ENCODE measurements around the gene LRRC8E.

Gene LRRC8E

DNA sequence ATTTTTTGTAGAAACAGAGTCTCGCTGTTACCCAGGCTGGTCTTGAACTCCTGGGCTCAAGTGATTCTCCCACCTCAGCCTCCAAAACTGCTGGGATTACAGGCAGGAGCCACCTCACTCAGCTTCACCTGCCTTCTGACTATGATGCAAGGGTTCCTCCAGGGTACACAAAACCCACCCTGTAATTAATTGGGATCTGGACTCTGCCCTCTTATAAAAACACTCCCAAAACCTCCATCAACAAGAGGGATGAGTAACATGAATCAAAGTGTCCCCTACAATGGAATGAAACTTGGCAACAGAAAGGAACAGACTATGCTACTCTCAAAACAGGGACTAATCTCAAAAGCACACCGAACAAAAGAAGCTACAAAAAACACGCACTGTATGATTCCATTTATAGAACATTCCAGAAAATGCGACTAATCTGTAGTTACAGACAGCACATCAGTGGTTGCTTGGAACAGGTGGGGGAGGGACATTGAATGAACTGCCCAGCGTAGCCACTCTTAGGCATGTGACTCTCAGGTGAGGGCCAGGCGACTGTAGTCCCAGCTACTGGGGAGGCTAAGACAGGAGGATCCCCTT is 11.0 kb upstream of the LRRC8E start:
- no peaks in the 10 kb centered on the region for H3K79me1 ChIP-seq (replicated peaks; ENCODE audit: low read length, poor library complexity, severe bottlenecking)
- no peak overlapping the region for H3K23ac ChIP-seq (ENCODE audit: low read length in 2 of 2)
- H2BK120ac ChIP-seq (ENCODE audit: low read depth, low read length) = no peak overlapping the region
- H2BK15ac ChIP-seq (ENCODE audit: low read depth, poor library complexity, severe bottlenecking) = no peak overlapping the region
- H3K18ac ChIP-seq (ENCODE audit: low read depth in 1 of 2, low read length in 2 of 2) = no peak overlapping the region
- H2AK5ac ChIP-seq (ENCODE audit: low read length, severe bottlenecking) = no peak overlapping the region
- H2BK12ac ChIP-seq (ENCODE audit: low read length in 2 of 2) = no peak overlapping the region
- no peak for DNase-seq
- no peak overlapping the region for H3K27ac ChIP-seq (ENCODE audit: low read length, poor library complexity, severe bottlenecking)
- no peak overlapping the region for H3K9ac ChIP-seq (ENCODE audit: low read length)
- no peak overlapping the region for H4K8ac ChIP-seq (ENCODE audit: low read length)
- no peak overlapping the region for H3K4me3 ChIP-seq (ENCODE audit: insufficient read depth in 1 of 2, low read depth in 1 of 2, low read length in 2 of 2)
- no peak overlapping the region for H2AFZ ChIP-seq (ENCODE audit: low read depth, low read length)
- H3K36me3 ChIP-seq (ENCODE audit: control insufficient read depth in 1 of 2, insufficient read depth in 2 of 2, low read depth in 1 of 2, low read length in 2 of 2) = peaks cover 0 to 4% of the 10 kb centered on the region in 2 experiments
- H3K27me3 ChIP-seq (ENCODE audit: control insufficient read depth in 1 of 2, insufficient read depth in 1 of 2, low read length in 2 of 2) = peaks cover 35 to 45% of the 10 kb centered on the region in 2 experiments
- H3K4ac ChIP-seq (ENCODE audit: low read depth in 1 of 2, low read length in 2 of 2) = no peak overlapping the region
- 93% methylated on average over 5 of the region's 6 CpGs for WGBS
- H3K4me1 ChIP-seq (ENCODE audit: control insufficient read depth, insufficient read depth, low read depth, low read length) = peaks cover 18% of the 10 kb centered on the region
- H2BK5ac ChIP-seq (ENCODE audit: low read depth, low read length, poor library complexity, severe bottlenecking) = no peak overlapping the region
- no peaks in the 10 kb centered on the region for H3K9me3 ChIP-seq (ENCODE audit: control insufficient read depth, low read length)
- H3K14ac ChIP-seq (ENCODE audit: low read length in 2 of 2) = no peak overlapping the region
- H4K91ac ChIP-seq (ENCODE audit: low read length) = no peak overlapping the region
- no peak overlapping the region for H3K4me2 ChIP-seq (ENCODE audit: low read length, poor library complexity, severe bottlenecking)

- H3K4me3 ChIP-seq (ENCODE audit: insufficient read depth in 1 of 2, low read depth in 1 of 2, low read length in 2 of 2) = no peak overlapping the region
- no peaks in the 10 kb centered on the region for H3K9me3 ChIP-seq (ENCODE audit: control insufficient read depth, low read length)
- no peak overlapping the region for H2BK15ac ChIP-seq (ENCODE audit: low read depth, poor library complexity, severe bottlenecking)
- H3K27me3 ChIP-seq (ENCODE audit: control insufficient read depth in 1 of 2, insufficient read depth in 1 of 2, low read length in 2 of 2) = peaks cover 20 to 26% of the 10 kb centered on the region in 2 experiments
- H2BK120ac ChIP-seq (ENCODE audit: low read depth, low read length) = no peak overlapping the region
- no peaks in the 10 kb centered on the region for H3K79me1 ChIP-seq (replicated peaks; ENCODE audit: low read length, poor library complexity, severe bottlenecking)
- H3K23ac ChIP-seq (ENCODE audit: low read length in 2 of 2) = no peak overlapping the region
- no peak overlapping the region for H2AK5ac ChIP-seq (ENCODE audit: low read length, severe bottlenecking)
- H4K91ac ChIP-seq (ENCODE audit: low read length) = no peak overlapping the region
- H3K4ac ChIP-seq (ENCODE audit: low read depth in 1 of 2, low read length in 2 of 2) = no peak overlapping the region
- H3K4me1 ChIP-seq (ENCODE audit: control insufficient read depth, insufficient read depth, low read depth, low read length) = peaks cover 8% of the 10 kb centered on the region
- H3K4me2 ChIP-seq (ENCODE audit: low read length, poor library complexity, severe bottlenecking) = no peak overlapping the region
- no peak overlapping the region for H3K27ac ChIP-seq (ENCODE audit: low read length, poor library complexity, severe bottlenecking)
- no peak overlapping the region for H2BK12ac ChIP-seq (ENCODE audit: low read length in 2 of 2)
- no peak overlapping the region for H2BK5ac ChIP-seq (ENCODE audit: low read depth, low read length, poor library complexity, severe bottlenecking)
- H3K36me3 ChIP-seq (ENCODE audit: control insufficient read depth in 1 of 2, insufficient read depth in 2 of 2, low read depth in 1 of 2, low read length in 2 of 2) = peaks cover 0 to 4% of the 10 kb centered on the region in 2 experiments
- no peak overlapping the region for H3K18ac ChIP-seq (ENCODE audit: low read depth in 1 of 2, low read length in 2 of 2)
- H3K14ac ChIP-seq (ENCODE audit: low read length in 2 of 2) = no peak overlapping the region
- 85% methylated on average over 18 of the region's 18 CpGs for WGBS
- H4K8ac ChIP-seq (ENCODE audit: low read length) = no peak overlapping the region
- H3K9ac ChIP-seq (ENCODE audit: low read length) = no peak overlapping the region
- DNase-seq = no peak
- H2AFZ ChIP-seq (ENCODE audit: low read depth, low read length) = no peak overlapping the region
Observed at GRCh38 chr19:7879111-7879807, 9.1 kb upstream of the LRRC8E start.

DNA sequence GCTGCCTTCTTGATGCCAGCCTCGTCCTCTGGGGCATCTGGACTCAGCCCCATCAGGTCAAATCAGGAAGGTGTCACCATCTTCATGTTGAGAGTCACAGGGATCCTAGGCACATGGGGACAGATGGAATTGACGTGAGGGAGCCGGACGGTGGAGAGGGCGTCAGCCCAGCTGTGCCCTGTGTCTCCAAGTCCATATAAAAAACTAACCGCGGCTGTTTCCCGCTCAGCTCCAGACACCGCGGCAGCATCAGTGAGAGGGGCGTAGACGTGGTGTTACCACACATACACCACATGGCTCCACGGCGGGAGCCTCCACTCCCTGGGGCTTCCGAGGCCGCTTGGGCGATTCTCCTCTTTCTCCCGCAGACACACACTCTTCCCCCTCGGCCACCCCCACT is 8.5 kb upstream of the LRRC8E start:
- WGBS = 92% methylated on average over 12 of the region's 19 CpGs
- Histone ChIP-seq H3K14ac (ENCODE audit: low read length in 2 of 2) (no peak overlapping the region), H2AFZ (ENCODE audit: low read depth, low read length) (no peak overlapping the region)

GRCh38 chr19:7881910-7882309 is 6.4 kb upstream of the LRRC8E start:
- Histone ChIP-seq H2BK5ac (ENCODE audit: low read depth, low read length, poor library complexity, severe bottlenecking) (no peak overlapping the region), H3K9ac (ENCODE audit: low read length) (no peak overlapping the region), H3K14ac (ENCODE audit: low read length in 2 of 2) (no peak overlapping the region), H3K79me1 (replicated peaks; ENCODE audit: low read length, poor library complexity, severe bottlenecking) (no peaks in the 10 kb centered on the region), H3K36me3 (ENCODE audit: control insufficient read depth in 1 of 2, insufficient read depth in 2 of 2, low read depth in 1 of 2, low read length in 2 of 2) (peaks cover 0 to 4% of the 10 kb centered on the region in 2 experiments), H4K91ac (ENCODE audit: low read length) (no peak overlapping the region), H3K27me3 (ENCODE audit: control insufficient read depth in 1 of 2, insufficient read depth in 1 of 2, low read length in 2 of 2) (peaks cover 5 to 11% of the 10 kb centered on the region in 2 experiments), H3K9me3 (ENCODE audit: control insufficient read depth, low read length) (no peaks in the 10 kb centered on the region), H3K27ac (ENCODE audit: low read length, poor library complexity, severe bottlenecking) (no peak overlapping the region), H4K8ac (ENCODE audit: low read length) (no peak overlapping the region), H3K23ac (ENCODE audit: low read length in 2 of 2) (no peak overlapping the region), H3K4ac (ENCODE audit: low read depth in 1 of 2, low read length in 2 of 2) (no peak overlapping the region), H2BK15ac (ENCODE audit: low read depth, poor library complexity, severe bottlenecking) (no peak overlapping the region), H2BK120ac (ENCODE audit: low read depth, low read length) (no peak overlapping the region), H3K4me3 (ENCODE audit: insufficient read depth in 1 of 2, low read depth in 1 of 2, low read length in 2 of 2) (no peak overlapping the region), H2AK5ac (ENCODE audit: low read length, severe bottlenecking) (no peak overlapping the region), H2AFZ (ENCODE audit: low read depth, low read length) (no peak overlapping the region), H3K18ac (ENCODE audit: low read depth in 1 of 2, low read length in 2 of 2) (no peak overlapping the region), H3K4me2 (ENCODE audit: low read length, poor library complexity, severe bottlenecking) (no peak overlapping the region), H3K4me1 (ENCODE audit: control insufficient read depth, insufficient read depth, low read depth, low read length) (peaks cover 3% of the 10 kb centered on the region), H2BK12ac (ENCODE audit: low read length in 2 of 2) (no peak overlapping the region)
- 92% methylated on average over 3 of the region's 3 CpGs for WGBS
- DNase-seq = no peak

More for the DNA sequence above, 8.5 kb upstream of the LRRC8E start:
- Histone ChIP-seq H3K9me3 (ENCODE audit: control insufficient read depth, low read length) (no peaks in the 10 kb centered on the region), H3K36me3 (ENCODE audit: control insufficient read depth in 1 of 2, insufficient read depth in 2 of 2, low read depth in 1 of 2, low read length in 2 of 2) (peaks cover 0 to 4% of the 10 kb centered on the region in 2 experiments), H3K9ac (ENCODE audit: low read length) (no peak overlapping the region), H3K79me1 (replicated peaks; ENCODE audit: low read length, poor library complexity, severe bottlenecking) (no peaks in the 10 kb centered on the region), H3K4me2 (ENCODE audit: low read length, poor library complexity, severe bottlenecking) (no peak overlapping the region), H2BK12ac (ENCODE audit: low read length in 2 of 2) (no peak overlapping the region), H3K27ac (ENCODE audit: low read length, poor library complexity, severe bottlenecking) (no peak overlapping the region), H3K27me3 (ENCODE audit: control insufficient read depth in 1 of 2, insufficient read depth in 1 of 2, low read length in 2 of 2) (peaks cover 15 to 20% of the 10 kb centered on the region in 2 experiments), H3K4me1 (ENCODE audit: control insufficient read depth, insufficient read depth, low read depth, low read length) (peaks cover 3% of the 10 kb centered on the region), H3K23ac (ENCODE audit: low read length in 2 of 2) (no peak overlapping the region), H2BK120ac (ENCODE audit: low read depth, low read length) (no peak overlapping the region), H3K18ac (ENCODE audit: low read depth in 1 of 2, low read length in 2 of 2) (no peak overlapping the region), H4K8ac (ENCODE audit: low read length) (no peak overlapping the region), H2BK5ac (ENCODE audit: low read depth, low read length, poor library complexity, severe bottlenecking) (no peak overlapping the region), H3K4ac (ENCODE audit: low read depth in 1 of 2, low read length in 2 of 2) (no peak overlapping the region), H2BK15ac (ENCODE audit: low read depth, poor library complexity, severe bottlenecking) (no peak overlapping the region), H2AK5ac (ENCODE audit: low read length, severe bottlenecking) (no peak overlapping the region), H4K91ac (ENCODE audit: low read length) (no peak overlapping the region), H3K4me3 (ENCODE audit: insufficient read depth in 1 of 2, low read depth in 1 of 2, low read length in 2 of 2) (no peak overlapping the region)
- DNase-seq = no peak

Measured in mesenchymal stem cell (in vitro differentiated cells and primary cell).